A549 (cell line): ENCODE data around the gene KLHL29. TPM values are rescaled to one million over a fixed set of nuclear protein-coding genes. Genes with fewer than 3 reads are reported as not detected.

Source experiments
- ATAC-seq, 2 experiments: fragments of 200-7000 bp in 1 of 2; fragments of >200 bp in 1 of 2; cut with Nextera tagmentation in 1 of 2; cut with Tn5 transposase in 1 of 2; 3 replicates each; pipeline versions ENCODE4 v1.8.0 to v1.9.1; 2018 to 2020; ENCODE audit warnings: mild to moderate bottlenecking in 1 of 2, moderate library complexity in 1 of 2
- CTCF ChIA-PET: fragments of 300-600 bp; sonication (Branson Sonifier 250); formaldehyde crosslinking; extraction: SDS; loops from one replicate; lab custom pipeline; 2021; ENCODE audit warnings: antibody characterized with exemption, inconsistent platforms; lab: Yijun Ruan, JAX
- POLR2A ChIA-PET: fragments of 350-600 bp; formaldehyde crosslinking; extraction: SDS; loops from one replicate; lab custom pipeline; 2021; ENCODE audit warnings: antibody characterized with exemption, inconsistent platforms; lab: Yijun Ruan, JAX
- DNase-seq, 2 experiments: peaks; one replicate each; pipeline versions ENCODE4 v3.0.0 to v3.0.0-alpha.2; 2011 to 2016; ENCODE audit warnings: low read depth in 1 of 2, low spot score in 1 of 2
- FAIRE-seq: peaks from 2 replicates; lab custom pipeline; 2011; peaks lifted over from hg19 to GRCh38; lab: Jason Lieb, UNC
- H3K27ac ChIP-seq, 2 experiments: fragments of >200 bp; sonication (Bioruptor Twin); formaldehyde crosslinking; 3 replicates each; pipeline ENCODE4 v1.5.1; 2016 to 2017
- H3K4me1 ChIP-seq: fragments of >200 bp; sonication (Bioruptor Twin); formaldehyde crosslinking; 3 replicates; pipeline ENCODE4 v1.6.1; 2016
- H3K4me2 ChIP-seq: fragments of >200 bp; sonication (Bioruptor Twin); formaldehyde crosslinking; 3 replicates; pipeline ENCODE4 v1.6.1; 2016
- H3K4me3 ChIP-seq: fragments of >200 bp; sonication (Bioruptor Twin); formaldehyde crosslinking; 3 replicates; pipeline ENCODE4 v1.5.1; 2016
- H3K9me3 ChIP-seq: fragments of >200 bp; sonication (Bioruptor Twin); formaldehyde crosslinking; 3 replicates; pipeline ENCODE4 v1.6.1; 2016
- CEBPB ChIP-seq, 2 experiments: fragments of >200 bp in 1 of 2; sonication (Bioruptor Twin) in 1 of 2; formaldehyde crosslinking in 1 of 2; IDR thresholded peaks; 2 replicates each; pipeline ENCODE4 v1.6.1; 2012 to 2016
- EHF ChIP-seq: fragments of 250-450 bp; sonication (Bioruptor Pico); IDR thresholded peaks from 2 replicates; pipeline ENCODE4 v1.5.0; 2020; ENCODE audit warnings: mild to moderate bottlenecking
- EHMT2 ChIP-seq: fragments of 200-600 bp; sonication (generic); IDR thresholded peaks from 2 replicates; pipeline ENCODE4 v1.6.1; 2016; ENCODE audit warnings: antibody characterized with exemption, low read depth, mild to moderate bottlenecking, moderate library complexity
- EP300 ChIP-seq, 2 experiments: fragments of >200 bp; sonication (Bioruptor Twin); formaldehyde crosslinking; IDR thresholded peaks; 2 replicates in 1 of 2; 3 replicates in 1 of 2; pipeline ENCODE4 v1.6.1; 2016 to 2017
- ESRRA ChIP-seq: fragments of 150-350 bp; IDR thresholded peaks from 2 replicates; pipeline ENCODE4 v1.6.1; 2014; ENCODE audit warnings: mild to moderate bottlenecking, low read length, borderline replicate concordance
- FOSB ChIP-seq: fragments of 250-450 bp; sonication (Bioruptor Pico); IDR thresholded peaks from 2 replicates; pipeline ENCODE4 v1.5.0; 2020; ENCODE audit warnings: mild to moderate bottlenecking, moderate library complexity
- HDAC2 ChIP-seq: fragments of 200-600 bp; sonication (generic); IDR thresholded peaks from 2 replicates; pipeline ENCODE4 v1.6.1; 2016
- HEYL ChIP-seq: fragments of 250-450 bp; sonication (Bioruptor Pico); IDR thresholded peaks from 2 replicates; pipeline ENCODE4 v1.8.0; 2021; ENCODE audit warnings: mild to moderate bottlenecking, moderate library complexity
- HOXB13 ChIP-seq: fragments of 250-450 bp; sonication (Bioruptor Pico); IDR thresholded peaks from 2 replicates; pipeline ENCODE4 v1.5.0; 2020; ENCODE audit warnings: low read depth, mild to moderate bottlenecking, moderate library complexity
- JUN ChIP-seq, 2 experiments: fragments of >200 bp; sonication (Bioruptor Twin); formaldehyde crosslinking; IDR thresholded peaks; 2 replicates in 1 of 2; 3 replicates in 1 of 2; pipeline ENCODE4 v1.6.1; 2016 to 2017
- KDM1A ChIP-seq: fragments of 200-600 bp; sonication (generic); IDR thresholded peaks from 2 replicates; pipeline ENCODE4 v1.6.1; 2016; ENCODE audit warnings: low read depth, mild to moderate bottlenecking
- KDM5A ChIP-seq: fragments of 200-600 bp; sonication (generic); IDR thresholded peaks from 2 replicates; pipeline ENCODE4 v1.6.1; 2016; ENCODE audit warnings: antibody characterized with exemption, mild to moderate bottlenecking
- RNF2 ChIP-seq: fragments of 200-600 bp; sonication (generic); IDR thresholded peaks from 2 replicates; pipeline ENCODE4 v1.6.1; 2016; ENCODE audit warnings: low read depth, mild to moderate bottlenecking, antibody characterized with exemption, moderate library complexity, borderline replicate concordance
- TFCP2L1 ChIP-seq: fragments of 250-450 bp; sonication (Bioruptor Pico); IDR thresholded peaks from 2 replicates; pipeline ENCODE4 v1.5.0; 2021; ENCODE audit warnings: mild to moderate bottlenecking
- WGBS: methylation state at CpG from one replicate; pipeline ENCODE4 v1.1.6; 2017; ENCODE audit errors: missing lambda C conversion rate; 5-methylcytosine and 5-hydroxymethylcytosine counted together
- polyA plus RNA-seq, 4 experiments: library from polyadenylated mRNA; depleted of rRNA in 3 of 4; stranded (reverse); fragments of >200 nt; fragmentation: RNase III in 1 of 4; extraction: RNeasy Plus Mini Kit Qiagen cat#74134 plus additional on column Dnase treatment in 1 of 4; gene quantifications; 2 replicates in 3 of 4; 3 replicates in 1 of 4; pipeline ENCODE4 v1.2.3, GENCODE V29; 2011 to 2017
- TF ChIP-seq, protein P1 (sequence below): fragments of >200 bp; sonication (Bioruptor Twin); formaldehyde crosslinking; IDR thresholded peaks from 2 replicates; pipeline ENCODE4 v1.6.1; 2016
- TF ChIP-seq, protein P2 (sequence below): fragments of 250-450 bp; sonication (Bioruptor Pico); IDR thresholded peaks from 2 replicates; pipeline ENCODE4 v1.5.0; 2021; ENCODE audit warnings: mild to moderate bottlenecking, moderate library complexity, borderline replicate concordance
- TF ChIP-seq, protein P3 (sequence below): fragments of 250-450 bp; sonication (Bioruptor Pico); IDR thresholded peaks from 2 replicates; pipeline ENCODE4 v1.5.0; 2020; ENCODE audit warnings: low read depth, mild to moderate bottlenecking, moderate library complexity
- TF ChIP-seq, protein P4 (sequence below): IDR thresholded peaks from 2 replicates; pipeline ENCODE4 v1.6.1; 2012
- TF ChIP-seq, protein P5 (sequence below): fragments of >200 bp; sonication (Bioruptor Twin); formaldehyde crosslinking; IDR thresholded peaks from 3 replicates; pipeline ENCODE4 v1.6.1; 2016

KLHL29 gene
- polyA plus RNA-seq, 2 of the 4 experiments (the other 2 are of a cell fraction): 1.3 to 2.5 TPM

DNA sequence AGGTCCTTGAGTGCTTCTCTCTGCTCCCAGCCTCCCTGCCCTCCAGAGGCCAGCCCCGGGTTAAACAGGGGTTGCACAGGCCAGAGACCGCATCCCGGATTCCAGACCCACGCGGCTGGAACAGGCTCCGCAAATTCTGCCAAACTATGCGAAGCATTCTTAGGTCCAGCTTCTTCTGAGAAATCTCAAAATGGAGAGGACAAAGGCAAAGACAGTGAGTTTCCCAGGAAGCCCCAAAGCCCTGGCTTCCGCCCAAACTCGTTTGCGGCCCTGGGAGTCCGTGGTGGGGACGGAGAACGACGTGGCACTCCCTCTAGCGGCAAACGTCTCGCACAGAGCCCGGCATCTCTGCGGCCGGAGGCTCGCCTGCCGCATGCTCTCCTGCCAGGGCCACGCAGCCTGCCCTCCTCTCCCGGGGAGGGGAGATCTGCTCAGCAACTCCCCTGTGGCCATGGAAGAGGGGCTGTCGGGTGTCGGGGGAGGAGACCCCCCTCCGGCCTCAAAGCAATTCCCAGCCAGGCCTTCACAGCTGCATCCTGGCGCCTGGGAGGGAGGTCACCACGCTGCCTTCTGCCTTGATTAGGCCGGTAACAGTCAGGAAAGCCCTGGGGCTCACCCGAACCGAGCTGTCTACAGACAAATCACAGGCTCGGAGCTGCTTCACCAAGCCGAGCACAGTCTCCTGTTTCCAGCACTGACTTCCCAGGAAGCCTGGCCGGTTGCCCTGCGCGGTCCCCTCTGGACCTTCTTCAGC is 33.4 kb upstream of the KLHL29 start (continued):
- TF ChIP-seq HOXB13 (CRISPR knock-in tag): no peak
- no peak for TF ChIP-seq KDM5A
- TF ChIP-seq, protein P1, sequence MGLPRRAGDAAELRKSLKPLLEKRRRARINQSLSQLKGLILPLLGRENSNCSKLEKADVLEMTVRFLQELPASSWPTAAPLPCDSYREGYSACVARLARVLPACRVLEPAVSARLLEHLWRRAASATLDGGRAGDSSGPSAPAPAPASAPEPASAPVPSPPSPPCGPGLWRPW: no peak
- TF ChIP-seq, protein P2, sequence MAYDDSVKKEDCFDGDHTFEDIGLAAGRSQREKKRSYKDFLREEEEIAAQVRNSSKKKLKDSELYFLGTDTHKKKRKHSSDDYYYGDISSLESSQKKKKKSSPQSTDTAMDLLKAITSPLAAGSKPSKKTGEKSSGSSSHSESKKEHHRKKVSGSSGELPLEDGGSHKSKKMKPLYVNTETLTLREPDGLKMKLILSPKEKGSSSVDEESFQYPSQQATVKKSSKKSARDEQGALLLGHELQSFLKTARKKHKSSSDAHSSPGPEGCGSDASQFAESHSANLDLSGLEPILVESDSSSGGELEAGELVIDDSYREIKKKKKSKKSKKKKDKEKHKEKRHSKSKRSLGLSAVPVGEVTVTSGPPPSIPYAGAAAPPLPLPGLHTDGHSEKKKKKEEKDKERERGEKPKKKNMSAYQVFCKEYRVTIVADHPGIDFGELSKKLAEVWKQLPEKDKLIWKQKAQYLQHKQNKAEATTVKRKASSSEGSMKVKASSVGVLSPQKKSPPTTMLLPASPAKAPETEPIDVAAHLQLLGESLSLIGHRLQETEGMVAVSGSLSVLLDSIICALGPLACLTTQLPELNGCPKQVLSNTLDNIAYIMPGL (CRISPR knock-in tag): no peak
- TF ChIP-seq CEBPB (IDR thresholded peaks at IDR 0.05): no peak
- TF ChIP-seq HDAC2: no peak
- no peak for TF ChIP-seq RNF2
- TF ChIP-seq EHF (CRISPR knock-in tag): no peak
- TF ChIP-seq JUN (IDR thresholded peaks at IDR 0.05): no peak
- TF ChIP-seq, protein P3, sequence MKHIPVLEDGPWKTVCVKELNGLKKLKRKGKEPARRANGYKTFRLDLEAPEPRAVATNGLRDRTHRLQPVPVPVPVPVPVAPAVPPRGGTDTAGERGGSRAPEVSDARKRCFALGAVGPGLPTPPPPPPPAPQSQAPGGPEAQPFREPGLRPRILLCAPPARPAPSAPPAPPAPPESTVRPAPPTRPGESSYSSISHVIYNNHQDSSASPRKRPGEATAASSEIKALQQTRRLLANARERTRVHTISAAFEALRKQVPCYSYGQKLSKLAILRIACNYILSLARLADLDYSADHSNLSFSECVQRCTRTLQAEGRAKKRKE (CRISPR knock-in tag): no peak
- TF ChIP-seq HEYL: no peak
- TF ChIP-seq EHMT2: no peak
- no peak for TF ChIP-seq KDM1A
- TF ChIP-seq TFCP2L1: no peak
- TF ChIP-seq, protein P4, sequence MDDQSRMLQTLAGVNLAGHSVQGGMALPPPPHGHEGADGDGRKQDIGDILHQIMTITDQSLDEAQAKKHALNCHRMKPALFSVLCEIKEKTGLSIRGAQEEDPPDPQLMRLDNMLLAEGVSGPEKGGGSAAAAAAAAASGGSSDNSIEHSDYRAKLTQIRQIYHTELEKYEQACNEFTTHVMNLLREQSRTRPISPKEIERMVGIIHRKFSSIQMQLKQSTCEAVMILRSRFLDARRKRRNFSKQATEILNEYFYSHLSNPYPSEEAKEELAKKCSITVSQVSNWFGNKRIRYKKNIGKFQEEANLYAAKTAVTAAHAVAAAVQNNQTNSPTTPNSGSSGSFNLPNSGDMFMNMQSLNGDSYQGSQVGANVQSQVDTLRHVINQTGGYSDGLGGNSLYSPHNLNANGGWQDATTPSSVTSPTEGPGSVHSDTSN: no peak

DNA sequence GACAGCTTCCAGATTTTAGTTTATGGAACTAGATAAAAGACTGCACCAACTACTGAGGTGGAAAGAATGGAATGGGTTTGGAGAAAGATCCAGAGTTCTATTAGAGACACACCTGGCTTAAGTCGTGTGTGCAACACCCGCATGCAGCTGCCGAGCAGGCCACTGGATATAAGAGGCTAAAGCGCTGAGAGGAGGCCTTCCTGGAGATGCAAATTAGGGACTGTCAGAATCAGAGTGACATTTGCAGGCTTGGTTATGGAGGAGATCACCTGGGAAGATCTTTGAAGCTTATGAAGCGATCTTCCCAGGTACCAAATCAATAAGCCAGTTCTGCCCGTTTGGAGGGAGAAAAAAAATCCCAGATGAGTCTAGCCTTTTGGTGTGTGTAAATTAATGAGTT is 30.4 kb upstream of the KLHL29 start:
- WGBS: 73% methylated on average over 6 of the region's 6 CpGs
- H3K4me3 ChIP-seq: no peak overlapping the region
- ChIA-PET CTCF (interaction anchor here (0.9 to 1.5 kb wide), 3 partner anchors 9 to 18 kb away, joined by 3 to 5 read pairs (median 4); no protein-coding TSS in a partner anchor), POLR2A (no interaction called here)
- no peak overlapping the region for H3K27ac ChIP-seq
- ATAC-seq (no peak), DNase-seq (no peak), FAIRE-seq (no peak)
- H3K9me3 ChIP-seq: no peaks in the 10 kb centered on the region
- TF ChIP-seq EP300 (IDR thresholded peaks at IDR 0.05): no peak
- TF ChIP-seq ESRRA: no peak
- TF ChIP-seq FOSB (CRISPR knock-in tag): no peak
- TF ChIP-seq, protein P5, sequence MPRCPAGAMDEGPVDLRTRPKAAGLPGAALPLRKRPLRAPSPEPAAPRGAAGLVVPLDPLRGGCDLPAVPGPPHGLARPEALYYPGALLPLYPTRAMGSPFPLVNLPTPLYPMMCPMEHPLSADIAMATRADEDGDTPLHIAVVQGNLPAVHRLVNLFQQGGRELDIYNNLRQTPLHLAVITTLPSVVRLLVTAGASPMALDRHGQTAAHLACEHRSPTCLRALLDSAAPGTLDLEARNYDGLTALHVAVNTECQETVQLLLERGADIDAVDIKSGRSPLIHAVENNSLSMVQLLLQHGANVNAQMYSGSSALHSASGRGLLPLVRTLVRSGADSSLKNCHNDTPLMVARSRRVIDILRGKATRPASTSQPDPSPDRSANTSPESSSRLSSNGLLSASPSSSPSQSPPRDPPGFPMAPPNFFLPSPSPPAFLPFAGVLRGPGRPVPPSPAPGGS: no peak
- TF ChIP-seq CEBPB (IDR thresholded peaks at IDR 0.05): no peak
- TF ChIP-seq, protein P1: no peak
- no peak for TF ChIP-seq EHF (CRISPR knock-in tag)
- no peaks in the 10 kb centered on the region for H3K4me1 ChIP-seq
- H3K4me2 ChIP-seq: no peak overlapping the region
